ENCODE data around the gene TRPM7.
"Not testable (repeated sequence)": the region's sequence is repeated elsewhere in the genome, so short reads cannot be mapped to it uniquely, and the experiment has no call there.

The TRPM7 gene

GRCh38 chr15:50613600-50613999, 73.0 kb downstream of the TRPM7 start:
- in situ Hi-C loops (cut with MboI; ENCODE audit: low pct_unique_long_range_greater_than_20kb, low sequenced_read_pairs, unreplicated experiment) = no loop called here
- no peak for TF ChIP-seq CTCF (IDR thresholded peaks at IDR 0.05; ENCODE audit: extremely low read depth, insufficient read depth, missing control alignments)
- DNase-seq (ENCODE audit: low spot score) = no peak

- DNase-seq (ENCODE audit: low spot score) = no peak
- in situ Hi-C loops (cut with MboI; ENCODE audit: low pct_unique_long_range_greater_than_20kb, low sequenced_read_pairs, unreplicated experiment) = no loop called here
- no peak for TF ChIP-seq CTCF (IDR thresholded peaks at IDR 0.05; ENCODE audit: extremely low read depth, insufficient read depth, missing control alignments)
These were observed 79.5 kb downstream of the TRPM7 start for GRCh38 chr15:50607129-50607528.

DNA sequence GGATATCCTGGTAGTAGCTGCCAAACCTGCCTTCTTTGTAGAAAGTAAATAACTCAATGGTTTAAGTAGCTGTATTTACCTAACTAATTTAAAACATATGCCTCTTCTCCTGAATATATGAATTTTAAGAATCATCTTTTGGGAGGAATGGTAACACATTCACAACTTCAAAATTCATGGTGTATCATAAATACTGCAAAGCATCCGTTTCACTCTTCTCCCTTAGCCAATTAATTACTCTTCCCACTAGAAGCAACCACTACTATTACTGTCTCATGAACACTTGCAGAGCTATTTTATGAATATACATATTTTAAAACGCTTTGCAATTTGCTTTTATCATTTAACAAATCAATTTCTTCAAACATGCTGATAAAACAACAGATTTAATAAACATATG, 81.1 kb downstream of the TRPM7 start:
- TF ChIP-seq CTCF (IDR thresholded peaks at IDR 0.05; ENCODE audit: extremely low read depth, insufficient read depth, missing control alignments) = no peak
- in situ Hi-C loops (cut with MboI; ENCODE audit: low pct_unique_long_range_greater_than_20kb, low sequenced_read_pairs, unreplicated experiment) = no loop called here
- DNase-seq (ENCODE audit: low spot score) = no peak

GRCh38 chr15:50602028-50602427, 84.6 kb downstream of the TRPM7 start:
- in situ Hi-C loops (cut with MboI; ENCODE audit: low pct_unique_long_range_greater_than_20kb, low sequenced_read_pairs, unreplicated experiment); DNase-seq (ENCODE audit: low spot score): not testable (repeated sequence)

DNA sequence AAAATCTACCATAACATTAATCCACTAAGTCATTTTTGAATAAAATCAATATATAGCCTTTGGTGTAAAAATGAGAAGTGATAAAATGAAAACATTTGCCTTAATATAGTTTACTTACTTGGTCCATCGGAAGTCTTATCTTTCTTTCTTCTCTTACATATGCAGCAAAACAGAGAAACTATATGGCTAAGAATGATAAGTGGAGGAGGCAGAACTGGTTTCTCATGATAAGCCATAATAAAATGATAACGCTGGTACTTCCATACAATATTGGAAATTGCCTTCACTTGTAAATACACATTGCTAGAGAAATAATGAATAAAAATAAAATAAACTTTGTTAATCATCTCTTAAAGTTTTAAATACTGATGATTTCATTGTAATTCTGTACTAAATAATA, 92.3 kb downstream of the TRPM7 start:
- in situ Hi-C loops (cut with MboI; ENCODE audit: low pct_unique_long_range_greater_than_20kb, low sequenced_read_pairs, unreplicated experiment) = no loop called here
- no peak for DNase-seq (ENCODE audit: low spot score)

GRCh38 chr15:50593761-50594160, 92.8 kb downstream of the TRPM7 start:
- TF ChIP-seq CTCF (IDR thresholded peaks at IDR 0.05; ENCODE audit: extremely low read depth, insufficient read depth, missing control alignments) = no peak
- in situ Hi-C loops (cut with MboI; ENCODE audit: low pct_unique_long_range_greater_than_20kb, low sequenced_read_pairs, unreplicated experiment) = no loop called here

More for the DNA sequence above, 92.3 kb downstream of the TRPM7 start:
- no peak for TF ChIP-seq CTCF (IDR thresholded peaks at IDR 0.05; ENCODE audit: extremely low read depth, insufficient read depth, missing control alignments)

DNA sequence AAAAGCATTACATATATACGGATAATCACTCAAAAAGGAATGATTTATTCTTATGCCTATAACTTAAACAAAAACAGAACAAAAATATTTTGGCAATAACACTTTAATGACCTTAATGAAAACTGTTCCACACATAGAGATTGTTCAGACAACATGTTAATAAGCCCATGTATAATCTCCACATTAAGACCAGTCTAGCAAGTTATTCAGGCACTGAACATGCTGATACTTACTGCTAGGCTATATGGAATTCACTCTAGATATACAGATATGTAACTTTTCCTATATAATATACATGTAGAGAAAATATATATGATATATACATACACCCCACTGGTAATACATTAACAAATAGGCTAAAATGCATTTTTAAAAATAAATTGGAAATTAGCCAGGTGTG, 96.3 kb downstream of the TRPM7 start:
- DNase-seq (ENCODE audit: low spot score) = no peak

More at GRCh38 chr15:50593761-50594160, 92.8 kb downstream of the TRPM7 start:
- no peak for DNase-seq (ENCODE audit: low spot score)

More for the DNA sequence above, 96.3 kb downstream of the TRPM7 start:
- TF ChIP-seq CTCF (IDR thresholded peaks at IDR 0.05; ENCODE audit: extremely low read depth, insufficient read depth, missing control alignments) = no peak
- in situ Hi-C loops (cut with MboI; ENCODE audit: low pct_unique_long_range_greater_than_20kb, low sequenced_read_pairs, unreplicated experiment) = no loop called here
